HG03045 (cell line): ENCODE results near the gene ARHGAP24.

ENCODE experiments used
- ATAC-seq: cut with Tn5 transposase; IDR thresholded peaks from one replicate; pipeline ENCODE4 v1.9.1; 2021; ENCODE audit warnings: mild to moderate bottlenecking, moderate library complexity; ENCODE audit not compliant: unreplicated experiment

ARHGAP24 gene

DNA sequence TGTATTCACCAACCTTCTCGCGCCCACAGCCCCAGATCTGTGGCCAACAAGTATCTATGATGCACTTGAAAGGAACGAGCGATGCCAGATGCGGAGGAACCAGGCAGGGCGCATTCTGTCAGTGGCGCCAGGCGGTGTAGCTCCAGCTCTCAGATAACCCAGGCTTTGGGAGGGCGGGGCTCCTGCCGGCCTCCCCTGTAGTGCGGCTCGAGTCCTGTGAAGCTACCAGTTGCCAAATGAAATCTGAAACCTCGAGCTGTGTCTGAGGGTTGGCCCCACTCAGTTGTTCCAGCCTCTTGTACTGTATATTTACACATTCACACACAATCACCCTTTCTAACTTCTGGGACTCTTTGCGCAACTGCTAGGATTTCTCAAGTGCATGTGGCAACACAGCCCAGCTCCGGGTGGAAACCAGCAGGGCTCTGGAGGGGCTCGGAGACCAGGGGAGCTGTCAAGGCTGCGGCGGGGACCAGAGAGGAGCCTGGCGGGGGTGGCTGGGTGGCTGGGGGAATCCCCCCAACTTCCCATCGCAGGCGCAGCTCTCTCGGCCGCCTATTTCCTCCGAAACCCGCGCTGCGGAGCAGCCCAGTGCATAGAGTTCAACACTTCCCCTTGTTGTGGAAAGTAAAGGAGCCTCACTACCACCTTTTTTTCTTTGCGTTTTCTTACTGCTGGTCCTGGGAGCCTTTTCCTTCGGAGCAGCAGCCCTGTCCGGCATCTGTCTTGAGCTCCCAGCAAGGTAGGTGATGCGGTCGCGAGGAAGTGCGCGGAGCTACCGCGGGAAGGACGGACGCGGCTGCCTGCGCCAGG, at the start of gene ARHGAP24:
TSS of gene ARHGAP24 (plus strand) at position 333 of the 813 bp plus-strand sequence.
- ATAC-seq: peak; percentile 92

DNA sequence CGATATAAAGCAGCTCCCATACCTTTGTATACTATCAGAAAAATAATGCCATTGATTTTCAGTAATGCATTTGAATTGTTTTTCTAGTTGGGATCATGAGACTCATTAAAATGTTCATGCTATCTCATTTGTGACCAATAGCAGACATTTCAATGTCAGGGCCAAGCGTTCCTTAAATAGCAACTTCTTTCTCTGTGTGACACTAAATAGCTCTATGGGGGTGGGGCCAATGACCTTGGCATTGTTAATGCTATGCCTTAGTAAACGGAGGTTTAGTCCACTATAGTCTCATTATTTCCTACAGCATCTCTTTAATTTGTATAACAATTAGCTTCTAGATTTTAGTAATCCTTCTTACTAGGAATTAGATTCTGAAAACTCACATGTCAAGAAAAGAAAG, 48.6 kb upstream of the ARHGAP24 start:
- no peak for ATAC-seq

GRCh38 chr4:85427123-85427522, 47.8 kb upstream of the ARHGAP24 start:
- ATAC-seq: no peak

- ATAC-seq: no peak
Observed at GRCh38 chr4:85430226-85430625, 44.7 kb upstream of the ARHGAP24 start.

DNA sequence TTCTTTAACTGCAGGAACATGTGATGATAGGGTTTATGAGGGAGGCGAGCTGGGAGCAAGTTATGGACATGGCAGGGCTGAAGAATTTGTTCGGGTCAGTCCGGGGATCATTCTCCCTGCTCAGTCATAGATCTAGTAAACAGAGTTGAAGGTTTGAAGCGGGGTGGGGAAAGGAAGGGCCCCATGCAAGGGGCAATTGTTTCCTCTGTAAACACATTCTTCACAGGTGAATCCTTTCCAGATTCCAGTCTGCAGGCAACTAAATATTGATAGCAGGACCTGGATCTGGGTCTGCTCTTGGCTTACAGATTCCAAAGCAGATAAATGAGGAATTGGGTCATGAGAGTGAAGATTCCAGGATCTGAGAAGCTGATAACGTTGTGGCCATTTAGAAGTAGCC, 44.3 kb upstream of the ARHGAP24 start:
- ATAC-seq: no peak

DNA sequence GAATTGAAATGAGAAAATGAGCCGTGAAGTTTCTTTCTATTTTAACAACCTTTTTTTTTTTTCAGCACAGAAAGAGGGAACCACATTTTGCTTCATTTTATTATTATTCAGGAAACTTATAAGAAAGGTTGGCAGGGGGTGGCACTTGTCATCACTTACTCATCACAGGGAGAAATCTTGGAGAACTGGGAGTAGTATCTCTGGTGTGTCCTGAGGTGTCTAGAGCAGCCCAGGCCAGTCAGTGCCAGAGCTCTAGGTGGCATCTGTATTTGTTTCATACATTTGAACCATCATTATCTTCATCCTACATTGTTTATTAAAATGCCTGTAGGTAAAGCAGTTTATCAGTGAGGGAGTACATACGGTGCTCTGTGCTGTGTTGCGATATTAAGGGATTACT, 43.8 kb upstream of the ARHGAP24 start:
- ATAC-seq: no peak

DNA sequence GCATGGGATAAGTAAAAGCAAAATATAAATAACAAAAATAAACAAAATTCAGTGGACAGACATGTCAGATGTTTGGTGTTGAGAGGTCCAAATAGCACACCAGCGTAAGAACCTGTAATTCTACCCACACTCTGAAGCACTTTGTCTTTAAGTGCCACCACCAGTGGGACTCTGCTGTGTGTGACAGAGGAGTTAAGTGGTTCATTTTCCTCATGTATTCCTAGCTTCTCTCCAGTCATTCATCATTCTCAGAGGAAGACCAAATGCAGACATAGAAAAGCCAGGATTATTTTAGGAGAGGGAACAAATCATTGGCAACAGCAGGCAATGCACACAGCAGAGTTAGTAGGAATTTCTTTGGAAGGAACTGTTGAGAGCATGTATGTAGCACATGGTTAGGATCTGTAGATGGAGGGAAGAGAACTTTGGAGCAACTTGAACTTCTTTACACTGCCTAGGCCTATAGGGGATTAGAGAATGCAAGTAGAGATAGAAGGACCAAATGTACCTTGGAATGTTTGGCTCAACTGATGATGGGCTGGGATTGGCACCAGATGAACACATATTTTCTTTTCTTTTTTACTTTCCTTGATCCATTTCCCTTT, 43.0 kb upstream of the ARHGAP24 start:
- ATAC-seq: no peak

- ATAC-seq: no peak
Observed at GRCh38 chr4:85445050-85445639, 29.8 kb upstream of the ARHGAP24 start.

DNA sequence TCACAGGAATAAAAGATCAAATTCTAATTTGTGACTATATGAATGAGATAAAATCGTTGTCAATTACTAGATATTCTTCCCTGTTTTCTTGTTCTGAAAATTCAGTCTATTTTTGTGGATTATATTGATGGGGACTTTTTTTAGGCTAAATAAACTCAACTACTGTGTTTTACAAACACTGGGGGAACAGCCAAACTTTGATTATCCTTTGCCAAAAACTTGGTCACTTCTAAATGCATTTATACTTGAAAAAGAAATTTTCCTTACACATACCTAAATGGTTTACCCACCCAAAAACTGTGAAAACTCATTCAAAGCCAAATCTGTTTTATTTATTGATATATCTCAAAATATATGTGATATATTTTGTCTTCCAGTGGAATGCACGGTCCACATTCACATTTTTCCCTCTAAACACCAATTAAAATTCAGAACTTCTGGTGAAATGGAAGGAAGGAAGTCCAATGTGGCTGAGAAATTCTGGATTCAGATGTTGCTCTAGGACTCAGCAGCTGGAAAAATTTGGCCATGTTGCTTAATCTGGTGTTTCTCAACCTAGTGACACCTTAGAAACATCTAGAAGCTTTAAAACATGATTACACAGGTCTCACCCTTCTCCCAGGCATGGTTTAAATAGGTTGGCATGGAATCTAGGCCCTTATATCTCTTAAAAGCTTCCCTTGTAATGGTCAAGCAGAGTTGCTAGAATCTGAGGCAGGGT, 28.6 kb upstream of the ARHGAP24 start:
- no peak for ATAC-seq

DNA sequence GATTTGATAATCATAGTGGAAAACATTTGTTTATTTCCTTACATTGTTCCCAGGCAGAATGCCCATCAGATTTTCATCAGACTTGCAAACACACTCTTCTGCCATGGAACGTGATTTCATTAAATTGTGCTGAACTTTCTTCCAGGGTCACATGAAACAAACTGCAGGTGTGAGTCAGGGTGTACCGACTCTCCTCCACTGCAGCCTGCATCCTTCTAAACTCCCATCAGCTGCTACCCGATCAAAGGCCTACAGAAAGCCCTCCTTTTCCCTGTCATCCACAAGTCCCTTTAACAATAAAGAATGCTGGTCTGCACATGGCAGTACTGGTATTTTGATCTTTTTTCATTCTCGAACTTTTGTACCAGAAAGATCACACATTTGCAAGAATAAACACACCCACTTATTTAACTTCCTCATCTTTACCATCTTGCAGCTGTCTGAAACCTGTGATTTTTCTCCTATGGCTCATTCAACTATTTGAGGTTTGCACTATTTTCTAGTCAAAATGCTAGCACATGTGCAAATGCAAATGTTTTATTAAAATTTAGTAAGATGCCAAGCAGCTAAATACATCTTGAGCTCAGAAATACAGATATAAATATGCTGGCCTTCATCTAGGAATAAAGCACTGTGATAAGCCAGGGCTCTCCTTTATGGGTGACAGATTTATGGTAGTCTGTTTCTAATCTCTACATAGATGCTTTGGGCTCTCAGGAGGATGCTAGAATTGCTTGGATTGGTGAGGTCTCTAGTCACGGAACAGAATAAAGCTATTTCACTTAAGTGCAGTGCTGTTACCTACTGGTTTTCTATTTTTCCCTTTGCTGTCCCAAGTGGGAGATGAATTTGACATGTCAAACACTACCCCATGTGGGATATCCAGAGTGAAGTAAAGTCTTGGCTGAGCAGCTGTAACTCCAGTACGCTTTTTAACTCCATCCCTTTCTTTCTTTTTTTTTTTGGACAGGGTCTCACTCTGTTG, 25.8 kb upstream of the ARHGAP24 start:
- no peak for ATAC-seq

DNA sequence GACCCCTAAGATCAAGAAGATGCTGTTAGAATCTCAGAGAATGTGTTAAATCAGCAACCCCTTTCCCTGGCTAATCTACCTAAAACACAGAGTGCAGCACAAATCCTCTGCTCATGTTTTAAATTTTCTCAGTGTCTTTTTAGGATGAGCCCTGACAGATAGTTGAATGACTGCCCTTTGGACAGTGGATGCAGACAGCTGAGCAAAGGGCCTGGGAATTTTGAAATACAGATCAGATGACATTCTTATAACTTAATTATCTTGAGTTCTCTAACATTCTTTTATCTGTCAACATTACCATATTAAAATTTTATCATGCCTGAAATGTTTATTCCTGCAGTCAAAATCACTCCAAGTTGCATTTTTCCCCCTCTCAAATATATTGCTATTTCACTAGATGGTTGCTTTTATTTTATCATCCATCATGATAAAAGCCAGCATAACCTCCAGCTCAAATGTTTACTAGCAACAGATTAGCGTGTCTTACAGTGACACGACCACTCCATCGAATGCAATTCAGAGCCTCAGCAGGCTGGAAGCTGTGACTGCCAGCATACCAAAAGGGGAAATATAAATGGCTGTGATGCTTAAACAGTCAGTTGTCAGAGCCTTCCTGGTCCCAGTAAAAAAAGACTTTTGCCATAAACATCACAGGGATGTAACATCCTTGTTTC, 22.8 kb upstream of the ARHGAP24 start:
- ATAC-seq: no peak

DNA sequence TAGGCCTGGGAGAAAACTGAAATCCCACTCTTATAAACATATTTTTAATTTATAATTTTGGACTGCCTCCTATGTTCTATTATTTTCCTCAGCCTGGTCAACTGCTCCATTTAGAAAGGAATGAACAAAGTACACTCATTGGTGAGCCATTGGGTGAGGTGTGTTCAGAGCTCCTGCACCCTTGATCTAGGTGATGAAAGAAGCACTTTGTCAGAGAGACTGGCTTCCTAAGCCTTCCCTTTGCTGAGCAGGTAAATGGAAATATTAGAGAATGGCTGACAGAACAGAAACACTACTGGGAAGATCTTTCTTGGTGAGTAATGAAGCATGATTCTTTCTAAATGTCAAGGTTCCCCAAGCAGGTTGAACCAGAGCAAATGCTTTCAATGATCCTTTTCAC, 19.0 kb upstream of the ARHGAP24 start:
- ATAC-seq: no peak

DNA sequence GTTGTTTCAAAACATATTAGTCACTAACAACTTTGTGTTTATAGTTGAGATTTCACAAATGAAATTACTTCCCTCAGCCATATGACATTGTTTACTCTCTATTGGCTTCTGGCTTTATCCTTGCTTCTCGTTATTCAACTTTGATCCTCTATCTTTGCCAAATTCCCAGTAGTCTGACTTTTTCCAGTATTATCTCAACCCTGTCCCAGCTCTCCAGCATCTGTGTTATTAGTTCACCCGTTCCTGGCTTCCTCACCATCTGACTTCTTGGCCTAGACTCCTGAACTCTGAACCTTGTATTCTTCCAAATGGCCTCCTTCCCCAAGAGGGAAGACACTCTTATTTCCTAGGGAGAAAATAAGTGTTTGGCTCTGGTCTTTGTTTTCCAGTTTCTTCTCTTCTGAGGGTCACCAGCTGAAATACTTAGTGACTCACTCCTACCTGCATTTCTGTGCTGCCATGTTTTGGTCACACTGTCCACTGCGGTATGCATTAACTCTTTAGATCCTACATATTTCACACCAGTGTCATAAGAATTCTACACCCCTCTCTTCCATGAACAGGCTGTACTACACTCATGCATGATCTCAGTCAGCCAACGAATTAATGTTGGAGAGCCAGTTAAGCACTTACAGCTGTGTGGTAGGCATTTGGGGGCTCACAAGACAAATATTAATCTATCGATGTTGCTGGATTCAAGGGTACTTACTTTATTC, 17.0 kb upstream of the ARHGAP24 start:
- no peak for ATAC-seq

DNA sequence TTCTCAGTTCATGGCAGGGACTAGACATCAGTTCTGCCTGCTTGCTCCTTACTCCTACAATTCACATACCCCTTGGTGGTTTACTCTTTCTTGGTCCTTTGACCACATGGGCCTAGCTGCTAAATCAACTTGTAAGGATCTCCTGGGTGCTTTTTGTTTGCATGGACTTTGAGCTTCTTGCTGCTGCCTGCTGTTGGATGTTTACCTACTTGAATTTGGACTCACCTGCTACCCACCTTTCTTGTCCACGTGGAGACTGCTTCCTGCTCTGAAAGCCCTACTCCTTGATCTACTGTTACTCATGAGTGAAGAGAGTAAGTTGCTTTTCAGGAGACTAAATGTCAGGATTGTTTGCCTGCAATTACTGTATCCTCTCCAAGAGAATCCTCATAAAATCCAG, 15.2 kb upstream of the ARHGAP24 start:
- ATAC-seq: no peak

DNA sequence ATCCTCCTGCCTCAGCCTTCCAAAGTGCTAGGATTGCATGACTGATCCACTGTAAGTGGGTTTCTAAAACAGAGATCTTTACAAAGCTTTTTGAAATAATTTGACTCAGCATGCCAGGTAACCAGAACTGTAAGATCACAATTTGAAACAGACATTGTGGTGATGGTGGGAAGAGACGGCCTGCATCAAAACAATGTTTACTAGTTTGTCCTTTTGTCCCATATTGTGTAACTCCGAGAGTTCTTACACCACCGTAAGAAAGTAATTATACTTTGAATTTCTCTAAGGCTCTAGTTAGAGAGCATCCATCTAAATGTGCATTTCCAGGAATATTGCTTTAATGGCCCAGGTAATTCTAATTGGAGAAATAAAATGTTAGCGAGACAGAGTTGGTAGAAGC, 594 bp upstream of the ARHGAP24 start:
- no peak for ATAC-seq

GRCh38 chr4:85475631-85476233, 782 bp downstream of the ARHGAP24 start:
- no peak for ATAC-seq

- ATAC-seq: no peak
Observed at GRCh38 chr4:85476381-85476780, 1.4 kb downstream of the ARHGAP24 start.

DNA sequence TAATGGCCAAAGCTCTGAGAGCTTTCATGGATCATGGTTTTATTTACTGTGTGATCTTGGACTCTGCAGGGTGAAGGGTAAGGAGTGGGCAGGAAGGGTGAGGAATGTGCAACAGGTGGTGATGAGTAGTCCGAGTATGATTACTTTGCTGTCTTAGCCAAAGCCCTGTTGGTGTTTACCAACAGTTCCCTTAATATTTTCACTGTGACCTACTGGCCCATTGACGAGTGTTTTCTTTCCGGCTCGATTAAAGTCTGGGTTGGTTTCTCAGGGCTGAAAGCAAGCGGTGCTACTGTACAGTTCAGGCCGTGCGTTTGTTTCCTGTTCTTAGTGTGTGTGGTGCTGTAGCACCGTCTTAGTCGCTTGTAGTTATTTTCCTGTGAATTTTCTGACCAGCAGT, 2.6 kb downstream of the ARHGAP24 start:
- no peak for ATAC-seq

DNA sequence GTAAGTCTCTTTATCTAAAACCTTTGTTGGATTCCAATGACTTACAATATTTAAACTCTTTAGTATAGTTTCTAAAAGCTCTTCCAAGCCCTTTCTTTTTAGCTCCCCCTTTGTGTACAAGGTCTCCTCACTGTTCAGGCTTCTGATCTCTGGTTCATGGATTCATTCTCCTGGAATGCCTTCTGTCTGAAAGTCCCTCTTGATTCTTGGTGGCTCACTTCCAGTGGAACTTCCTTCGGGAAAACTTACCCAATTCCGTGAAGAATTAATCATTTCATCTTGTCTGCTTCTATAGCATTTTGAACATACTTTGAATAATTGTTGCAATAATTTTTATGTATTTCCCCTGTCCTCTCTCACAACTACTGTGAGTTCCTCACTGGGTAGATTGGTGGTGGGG, 3.6 kb downstream of the ARHGAP24 start:
- ATAC-seq: no peak
